ENCODE results near the gene AKR1A1.
"Not testable (repeated sequence)": the region's sequence is repeated elsewhere in the genome, so short reads cannot be mapped to it uniquely, and the experiment has no call there.

DNA sequence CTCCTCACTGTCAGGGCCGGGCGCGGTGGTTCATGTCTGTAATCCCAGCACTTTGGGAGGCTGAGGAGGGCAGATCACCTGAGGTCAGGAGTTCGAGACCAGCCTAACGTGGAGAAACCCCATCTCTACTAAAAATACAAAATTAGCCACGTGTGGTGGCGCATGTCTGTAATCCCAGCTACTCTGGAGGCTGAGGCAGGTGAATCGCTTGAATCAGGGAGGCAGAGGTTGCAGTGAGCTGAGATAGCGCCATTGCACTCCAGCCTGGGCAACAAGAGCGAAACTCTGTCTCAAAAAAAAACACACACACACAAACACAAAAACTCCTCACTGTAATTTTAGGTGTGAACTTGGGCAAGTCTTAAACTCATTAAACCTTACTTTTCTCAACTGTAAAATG, 26.7 kb upstream of the AKR1A1 start:
- TF ChIP-seq, protein P1, sequence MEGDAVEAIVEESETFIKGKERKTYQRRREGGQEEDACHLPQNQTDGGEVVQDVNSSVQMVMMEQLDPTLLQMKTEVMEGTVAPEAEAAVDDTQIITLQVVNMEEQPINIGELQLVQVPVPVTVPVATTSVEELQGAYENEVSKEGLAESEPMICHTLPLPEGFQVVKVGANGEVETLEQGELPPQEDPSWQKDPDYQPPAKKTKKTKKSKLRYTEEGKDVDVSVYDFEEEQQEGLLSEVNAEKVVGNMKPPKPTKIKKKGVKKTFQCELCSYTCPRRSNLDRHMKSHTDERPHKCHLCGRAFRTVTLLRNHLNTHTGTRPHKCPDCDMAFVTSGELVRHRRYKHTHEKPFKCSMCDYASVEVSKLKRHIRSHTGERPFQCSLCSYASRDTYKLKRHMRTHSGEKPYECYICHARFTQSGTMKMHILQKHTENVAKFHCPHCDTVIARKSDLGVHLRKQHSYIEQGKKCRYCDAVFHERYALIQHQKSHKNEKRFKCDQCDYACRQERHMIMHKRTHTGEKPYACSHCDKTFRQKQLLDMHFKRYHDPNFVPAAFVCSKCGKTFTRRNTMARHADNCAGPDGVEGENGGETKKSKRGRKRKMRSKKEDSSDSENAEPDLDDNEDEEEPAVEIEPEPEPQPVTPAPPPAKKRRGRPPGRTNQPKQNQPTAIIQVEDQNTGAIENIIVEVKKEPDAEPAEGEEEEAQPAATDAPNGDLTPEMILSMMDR (IDR thresholded peaks at IDR 0.05) = not testable (repeated sequence)
- TF ChIP-seq POLR2A (IDR thresholded peaks at IDR 0.05) = not testable (repeated sequence)
